Stimulated activated CD8-positive, alpha-beta memory T cell treated with anti-CD3 and anti-CD28 coated beads, Interleukin-2, amount 100 ng/mL, for 48 hours (primary cell): ENCODE results near the gene AASS.

Experiments used
- DNase-seq, 2 donors: peaks; one replicate each; pipeline ENCODE4 v3.0.0-alpha.2; 2020; ENCODE audit warnings: low read depth in 2 of 2

AASS gene

GRCh38 chr7:122118757-122119156 lies 25.3 kb downstream of the AASS start:
- no peak for DNase-seq

- DNase-seq = no peak
These were observed 41.0 kb downstream of the AASS start for GRCh38 chr7:122103064-122103463.

- DNase-seq = no peak
These were observed 44.0 kb downstream of the AASS start for GRCh38 chr7:122100021-122100420.

GRCh38 chr7:122095642-122096041 lies 48.4 kb downstream of the AASS start:
- no peak for DNase-seq

- no peak for DNase-seq
These were observed 49.5 kb downstream of the AASS start for GRCh38 chr7:122094549-122094948.

- DNase-seq = peak in 1 of 2 donors; percentile 35
These were observed 50.9 kb downstream of the AASS start for GRCh38 chr7:122092964-122093797.

- DNase-seq = no peak
These were observed 61.4 kb downstream of the AASS start for GRCh38 chr7:122082670-122083069.

GRCh38 chr7:122082160-122082559 lies 61.9 kb downstream of the AASS start:
- no peak for DNase-seq

- DNase-seq = no peak
These were observed 70.4 kb downstream of the AASS start for GRCh38 chr7:122073635-122074034.

GRCh38 chr7:122072924-122073599 lies 71.0 kb downstream of the AASS start:
- no peak for DNase-seq

- no peak for DNase-seq
These were observed 71.8 kb downstream of the AASS start for GRCh38 chr7:122072272-122072671.

- no peak for DNase-seq
These were observed 73.2 kb downstream of the AASS start for GRCh38 chr7:122070834-122071233.

- DNase-seq = no peak
These were observed 74.0 kb downstream of the AASS start for GRCh38 chr7:122070062-122070461.

GRCh38 chr7:122068999-122069398 lies 75.0 kb downstream of the AASS start:
- no peak for DNase-seq

GRCh38 chr7:122068046-122068445 lies 76.0 kb downstream of the AASS start:
- DNase-seq = no peak

GRCh38 chr7:122067077-122067476 lies 77.0 kb downstream of the AASS start:
- no peak for DNase-seq

GRCh38 chr7:122064971-122065370 lies 79.1 kb downstream of the AASS start:
- no peak for DNase-seq

GRCh38 chr7:122063146-122063545 lies 80.9 kb downstream of the AASS start:
- DNase-seq = no peak

- no peak for DNase-seq
These were observed 84.5 kb downstream of the AASS start for GRCh38 chr7:122059542-122059941.

GRCh38 chr7:122056977-122057376 lies 87.1 kb downstream of the AASS start:
- DNase-seq = no peak

- no peak for DNase-seq
These were observed 89.0 kb downstream of the AASS start for GRCh38 chr7:122055073-122055472.

GRCh38 chr7:122054393-122054792 lies 89.7 kb downstream of the AASS start:
- no peak for DNase-seq

- DNase-seq = no peak
These were observed 97.6 kb downstream of the AASS start for GRCh38 chr7:122046402-122046801.
